ENCODE data around the gene PLXNA4.

The PLXNA4 gene

GRCh38 chr7:132318352-132319318 is 257.6 kb downstream of the PLXNA4 start:
- no peaks in the 10 kb centered on the region for H3K36me3 ChIP-seq (ENCODE audit: insufficient read depth, low read length)
- no peaks in the 10 kb centered on the region for H4K20me1 ChIP-seq (ENCODE audit: insufficient read depth, low read length)
- H3K4me3 ChIP-seq (ENCODE audit: low read depth, low read length, poor library complexity, severe bottlenecking): no peak overlapping the region
- peaks cover 3% of the 10 kb centered on the region for H3K4me1 ChIP-seq (ENCODE audit: insufficient read depth, low read length, severe bottlenecking)
- no peaks in the 10 kb centered on the region for H3K27me3 ChIP-seq (ENCODE audit: insufficient read depth, low read length)
- H3K27ac ChIP-seq (ENCODE audit: low read depth, low read length, poor library complexity, severe bottlenecking): no peak overlapping the region
- H3K9ac ChIP-seq (ENCODE audit: low read length): no peak overlapping the region
- H3K9me3 ChIP-seq (ENCODE audit: low read length): no peaks in the 10 kb centered on the region
- H3F3A ChIP-seq (ENCODE audit: insufficient read depth, low read length): no peaks in the 10 kb centered on the region
- H2AFZ ChIP-seq (ENCODE audit: low read length): no peak overlapping the region
- no peak for TF ChIP-seq EZH2 (IDR thresholded peaks at IDR 0.05; ENCODE audit: borderline replicate concordance, low read length)
- TF ChIP-seq CTCF (IDR thresholded peaks at IDR 0.05; ENCODE audit: low read length): peak; percentile 97
- H3K4me2 ChIP-seq (ENCODE audit: low read length): no peak overlapping the region
- no peaks in the 10 kb centered on the region for H3K9me2 ChIP-seq (ENCODE audit: low read depth, low read length)
- H3K79me2 ChIP-seq (ENCODE audit: insufficient read depth, low read length): no peaks in the 10 kb centered on the region

GRCh38 chr7:132317701-132318351 is 258.4 kb downstream of the PLXNA4 start:
- Histone ChIP-seq H3K4me3 (ENCODE audit: low read depth, low read length, poor library complexity, severe bottlenecking) (no peak overlapping the region), H3K79me2 (ENCODE audit: insufficient read depth, low read length) (no peaks in the 10 kb centered on the region), H3K9me3 (ENCODE audit: low read length) (no peaks in the 10 kb centered on the region), H3K4me2 (ENCODE audit: low read length) (no peak overlapping the region), H3K9ac (ENCODE audit: low read length) (no peak overlapping the region), H3K4me1 (ENCODE audit: insufficient read depth, low read length, severe bottlenecking) (peaks cover 3% of the 10 kb centered on the region), H3K27me3 (ENCODE audit: insufficient read depth, low read length) (no peaks in the 10 kb centered on the region), H3K36me3 (ENCODE audit: insufficient read depth, low read length) (no peaks in the 10 kb centered on the region), H3K9me2 (ENCODE audit: low read depth, low read length) (no peaks in the 10 kb centered on the region), H3K27ac (ENCODE audit: low read depth, low read length, poor library complexity, severe bottlenecking) (no peak overlapping the region), H3F3A (ENCODE audit: insufficient read depth, low read length) (no peaks in the 10 kb centered on the region), H4K20me1 (ENCODE audit: insufficient read depth, low read length) (no peaks in the 10 kb centered on the region), H2AFZ (ENCODE audit: low read length) (no peak overlapping the region)
- no peak for TF ChIP-seq EZH2 (IDR thresholded peaks at IDR 0.05; ENCODE audit: borderline replicate concordance, low read length)
- TF ChIP-seq CTCF (IDR thresholded peaks at IDR 0.05; ENCODE audit: low read length): no peak

- H3K27ac ChIP-seq (ENCODE audit: low read depth, low read length, poor library complexity, severe bottlenecking): no peak overlapping the region
- H3K4me1 ChIP-seq (ENCODE audit: insufficient read depth, low read length, severe bottlenecking): no peaks in the 10 kb centered on the region
- no peaks in the 10 kb centered on the region for H3K27me3 ChIP-seq (ENCODE audit: insufficient read depth, low read length)
- H4K20me1 ChIP-seq (ENCODE audit: insufficient read depth, low read length): no peaks in the 10 kb centered on the region
- no peaks in the 10 kb centered on the region for H3K36me3 ChIP-seq (ENCODE audit: insufficient read depth, low read length)
- no peak overlapping the region for H2AFZ ChIP-seq (ENCODE audit: low read length)
- H3K9me3 ChIP-seq (ENCODE audit: low read length): no peaks in the 10 kb centered on the region
- H3K9me2 ChIP-seq (ENCODE audit: low read depth, low read length): no peaks in the 10 kb centered on the region
- no peak overlapping the region for H3K4me2 ChIP-seq (ENCODE audit: low read length)
- H3F3A ChIP-seq (ENCODE audit: insufficient read depth, low read length): no peaks in the 10 kb centered on the region
- H3K79me2 ChIP-seq (ENCODE audit: insufficient read depth, low read length): no peaks in the 10 kb centered on the region
- TF ChIP-seq CTCF (IDR thresholded peaks at IDR 0.05; ENCODE audit: low read length): no peak
- TF ChIP-seq EZH2 (IDR thresholded peaks at IDR 0.05; ENCODE audit: borderline replicate concordance, low read length): no peak
- H3K4me3 ChIP-seq (ENCODE audit: low read depth, low read length, poor library complexity, severe bottlenecking): no peak overlapping the region
- no peak overlapping the region for H3K9ac ChIP-seq (ENCODE audit: low read length)
Observed at GRCh38 chr7:132312531-132313055, 263.7 kb downstream of the PLXNA4 start.
